T follicular helper cell (primary cell): Measurements from ENCODE around the gene PSMD2.

Source experiments
- DNase-seq: peaks from one replicate; pipeline ENCODE4 v3.0.0-alpha.2; 2020; ENCODE audit warnings: low read depth

The PSMD2 gene

DNA sequence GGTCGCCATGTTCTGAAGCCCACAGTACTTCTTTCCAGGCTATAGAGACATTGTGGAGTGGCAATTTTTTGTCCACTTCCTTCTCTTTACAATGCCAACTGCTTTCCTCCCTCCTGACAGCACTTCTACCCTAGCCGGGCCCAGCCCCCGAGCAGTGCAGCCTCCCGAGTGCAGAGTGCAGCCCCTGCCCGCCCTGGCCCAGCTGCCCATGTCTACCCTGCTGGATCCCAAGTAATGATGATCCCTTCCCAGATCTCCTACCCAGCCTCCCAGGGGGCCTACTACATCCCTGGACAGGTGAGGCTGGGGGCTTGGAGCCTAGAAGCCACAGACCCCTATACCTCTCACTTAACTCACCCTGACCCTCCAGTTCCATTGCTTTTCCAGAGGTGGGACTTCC lies 18.2 kb downstream of the PSMD2 start:
- DNase-seq: no peak

GRCh38 chr3:184320104-184320445 lies 21.0 kb downstream of the PSMD2 start:
- no peak for DNase-seq

DNA sequence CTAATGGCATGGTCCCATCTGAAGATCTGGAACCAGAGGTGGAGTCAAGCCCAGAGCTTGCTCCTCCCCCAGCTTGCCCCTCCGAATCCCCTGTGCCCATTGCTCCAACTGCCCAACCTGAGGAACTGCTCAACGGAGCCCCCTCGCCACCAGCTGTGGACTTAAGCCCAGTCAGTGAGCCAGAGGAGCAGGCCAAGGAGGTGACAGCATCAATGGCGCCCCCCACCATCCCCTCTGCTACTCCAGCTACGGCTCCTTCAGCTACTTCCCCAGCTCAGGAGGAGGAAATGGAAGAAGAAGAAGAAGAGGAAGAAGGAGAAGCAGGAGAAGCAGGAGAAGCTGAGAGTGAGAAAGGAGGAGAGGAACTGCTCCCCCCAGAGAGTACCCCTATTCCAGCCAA lies 22.6 kb downstream of the PSMD2 start:
- no peak for DNase-seq

DNA sequence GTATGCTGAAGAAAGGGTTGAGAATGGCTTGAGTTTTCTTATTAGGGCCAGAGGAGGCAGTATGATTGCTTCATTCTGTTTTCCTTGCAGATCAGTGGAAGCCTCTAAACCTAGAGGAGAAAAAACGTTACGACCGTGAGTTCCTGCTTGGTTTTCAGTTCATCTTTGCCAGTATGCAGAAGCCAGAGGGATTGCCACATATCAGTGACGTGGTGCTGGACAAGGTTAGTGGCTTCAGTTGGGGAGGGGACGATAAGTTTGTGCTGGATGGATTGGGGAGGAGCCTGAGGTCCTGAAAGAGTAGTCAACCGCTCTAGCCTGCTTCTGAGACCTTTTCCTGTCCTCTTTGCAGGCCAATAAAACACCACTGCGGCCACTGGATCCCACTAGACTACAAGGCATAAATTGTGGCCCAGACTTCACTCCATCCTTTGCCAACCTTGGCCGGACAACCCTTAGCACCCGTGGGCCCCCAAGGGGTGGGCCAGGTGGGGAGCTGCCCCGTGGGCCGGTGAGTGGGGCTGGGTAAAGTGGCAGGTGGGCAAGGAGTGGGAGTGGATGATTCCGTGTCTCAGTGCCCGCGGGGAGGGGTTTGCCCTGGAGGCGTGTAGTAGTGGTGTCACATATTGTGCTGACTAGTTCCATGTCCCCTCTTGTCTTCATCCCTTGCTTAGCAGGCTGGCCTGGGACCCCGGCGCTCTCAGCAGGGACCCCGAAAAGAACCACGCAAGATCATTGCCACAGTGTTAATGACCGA lies 23.9 kb downstream of the PSMD2 start:
- no peak for DNase-seq

- no peak for DNase-seq
Observed at GRCh38 chr3:184323696-184324095, 24.7 kb downstream of the PSMD2 start.

DNA sequence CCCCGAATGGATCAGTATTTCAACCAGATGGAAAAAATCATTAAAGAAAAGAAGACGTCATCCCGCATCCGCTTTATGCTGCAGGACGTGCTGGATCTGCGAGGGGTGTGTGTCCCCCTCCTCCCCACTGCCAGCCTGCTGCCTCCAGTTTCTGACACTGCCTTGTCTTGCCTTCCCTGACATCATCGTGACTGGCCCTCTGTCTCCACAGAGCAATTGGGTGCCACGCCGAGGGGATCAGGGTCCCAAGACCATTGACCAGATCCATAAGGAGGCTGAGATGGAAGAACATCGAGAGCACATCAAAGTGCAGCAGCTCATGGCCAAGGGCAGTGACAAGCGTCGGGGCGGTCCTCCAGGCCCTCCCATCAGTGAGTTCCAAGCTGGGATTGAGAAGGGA lies 26.2 kb downstream of the PSMD2 start:
- no peak for DNase-seq

DNA sequence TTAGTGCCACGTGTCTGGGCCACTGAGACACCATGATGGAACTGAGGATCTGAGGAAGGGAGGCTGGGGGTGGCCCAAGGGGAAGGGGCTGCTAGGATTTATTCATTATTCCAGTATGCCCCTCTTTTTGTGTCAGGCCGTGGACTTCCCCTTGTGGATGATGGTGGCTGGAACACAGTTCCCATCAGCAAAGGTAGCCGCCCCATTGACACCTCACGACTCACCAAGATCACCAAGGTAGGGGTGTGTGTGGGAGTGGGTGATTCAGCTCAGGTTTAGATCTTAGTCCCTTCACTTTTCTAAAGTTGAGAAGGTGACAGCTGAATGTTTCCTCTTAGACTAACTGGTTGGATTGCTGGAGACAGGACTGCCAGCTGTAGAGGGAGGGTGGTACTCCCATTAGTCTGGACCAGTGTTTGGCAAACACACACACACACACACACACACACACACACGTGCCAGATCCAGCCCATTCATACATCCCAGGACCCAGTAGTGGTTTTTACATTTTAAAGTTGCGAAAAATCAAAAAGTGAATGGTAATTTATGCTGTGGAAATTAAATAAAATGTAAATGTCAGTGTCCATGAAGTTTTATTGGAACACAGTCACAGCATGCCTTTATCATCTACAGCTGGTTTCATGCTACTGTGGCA lies 26.8 kb downstream of the PSMD2 start:
- no peak for DNase-seq

DNA sequence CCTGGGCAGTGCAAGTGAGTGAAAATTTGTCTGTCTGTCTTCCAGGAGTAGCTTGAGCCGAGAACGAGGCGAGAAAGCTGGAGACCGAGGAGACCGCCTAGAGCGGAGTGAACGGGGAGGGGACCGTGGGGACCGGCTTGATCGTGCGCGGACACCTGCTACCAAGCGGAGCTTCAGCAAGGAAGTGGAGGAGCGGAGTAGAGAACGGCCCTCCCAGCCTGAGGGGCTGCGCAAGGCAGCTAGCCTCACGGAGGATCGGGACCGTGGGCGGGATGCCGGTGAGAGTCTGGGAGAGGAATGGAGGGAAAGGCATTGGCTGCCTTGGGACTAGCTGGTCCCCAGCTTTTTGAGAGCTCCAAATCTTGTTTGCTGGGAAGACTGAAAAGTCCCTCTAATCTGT lies 28.1 kb downstream of the PSMD2 start:
- DNase-seq: no peak

- DNase-seq: no peak
Observed at GRCh38 chr3:184328516-184328915, 29.5 kb downstream of the PSMD2 start.

- DNase-seq: no peak
Observed at GRCh38 chr3:184332370-184333090, 33.5 kb downstream of the PSMD2 start.

DNA sequence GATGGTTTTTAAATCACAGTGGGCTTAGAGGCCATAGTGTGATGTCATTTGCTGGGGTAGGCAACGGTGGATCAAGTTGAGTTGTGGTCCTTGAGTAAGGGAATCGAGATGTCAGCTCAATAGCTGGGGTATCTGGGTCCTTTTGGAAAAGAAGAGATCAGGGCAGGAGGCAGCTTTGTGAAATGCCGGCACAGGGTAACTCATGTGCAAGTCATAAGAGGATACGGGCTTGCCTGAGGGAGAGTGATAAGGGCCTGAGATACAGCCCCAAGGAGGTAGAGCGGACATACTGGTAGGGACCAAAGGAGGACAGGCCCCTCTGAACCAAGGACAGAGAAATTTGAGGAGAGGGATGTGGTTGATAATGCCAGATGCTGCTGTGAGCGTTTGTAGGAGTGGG lies 34.1 kb downstream of the PSMD2 start:
- DNase-seq: no peak

DNA sequence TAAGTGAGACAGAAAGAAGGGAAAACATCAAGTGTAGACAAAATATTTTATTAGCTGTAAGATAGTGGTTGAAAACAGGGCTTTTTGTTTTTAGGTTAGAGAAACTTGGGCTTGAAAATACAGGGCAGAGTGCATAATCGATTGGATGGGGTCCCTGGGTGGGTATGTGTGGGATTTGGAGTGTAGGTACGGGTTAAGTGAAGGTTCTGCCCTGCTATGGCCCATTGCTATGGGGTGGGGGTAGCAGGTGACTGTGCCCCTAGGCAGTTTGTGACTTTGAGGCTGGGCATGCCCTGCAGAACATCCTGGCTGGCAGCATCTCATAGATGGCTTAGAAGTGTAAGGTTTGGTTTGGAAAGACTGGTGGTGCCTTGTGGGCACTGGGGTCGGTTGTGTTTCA lies 34.7 kb downstream of the PSMD2 start:
- DNase-seq: no peak

DNA sequence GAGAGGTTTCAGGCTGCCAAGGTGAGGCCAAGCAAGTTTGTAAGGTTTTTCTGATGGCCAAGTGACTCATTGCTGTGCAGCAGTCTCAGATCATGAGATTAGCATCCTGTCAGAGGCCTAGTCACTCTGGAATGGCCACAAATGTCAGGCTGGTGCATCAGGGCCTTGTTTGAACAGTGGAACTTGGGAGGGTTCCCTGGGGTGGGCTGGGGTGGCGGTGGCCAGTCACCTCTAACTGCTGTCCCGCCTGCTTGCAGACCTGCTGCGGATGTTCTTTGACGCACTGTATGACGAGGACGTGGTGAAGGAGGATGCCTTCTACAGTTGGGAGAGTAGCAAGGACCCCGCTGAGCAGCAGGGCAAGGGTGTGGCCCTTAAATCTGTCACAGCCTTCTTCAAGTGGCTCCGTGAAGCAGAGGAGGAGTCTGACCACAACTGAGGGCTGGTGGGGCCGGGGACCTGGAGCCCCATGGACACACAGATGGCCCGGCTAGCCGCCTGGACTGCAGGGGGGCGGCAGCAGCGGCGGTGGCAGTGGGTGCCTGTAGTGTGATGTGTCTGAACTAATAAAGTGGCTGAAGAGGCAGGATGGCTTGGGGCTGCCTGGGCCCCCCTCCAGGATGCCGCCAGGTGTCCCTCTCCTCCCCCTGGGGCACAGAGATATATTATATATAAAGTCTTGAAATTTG lies 35.6 kb downstream of the PSMD2 start:
- peak; percentile 28 for DNase-seq

DNA sequence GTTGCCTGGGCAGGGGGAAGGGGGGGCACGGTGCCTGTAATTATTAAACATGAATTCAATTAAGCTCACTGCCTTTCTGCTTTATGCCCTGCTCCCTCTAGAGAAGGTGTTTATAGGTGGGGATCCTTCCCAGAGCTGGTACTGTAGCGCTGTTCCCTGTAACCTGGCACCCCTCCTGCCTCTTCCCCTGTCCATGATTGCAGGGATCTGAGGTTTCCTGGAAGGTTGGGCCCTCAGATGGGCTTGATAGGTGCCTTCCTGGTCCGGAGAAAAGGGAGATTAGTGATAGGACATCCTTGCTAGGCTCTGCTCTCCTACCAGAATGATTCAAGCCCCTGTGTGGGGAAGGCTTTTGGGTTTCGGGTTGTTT lies 36.2 kb downstream of the PSMD2 start:
- no peak for DNase-seq

DNA sequence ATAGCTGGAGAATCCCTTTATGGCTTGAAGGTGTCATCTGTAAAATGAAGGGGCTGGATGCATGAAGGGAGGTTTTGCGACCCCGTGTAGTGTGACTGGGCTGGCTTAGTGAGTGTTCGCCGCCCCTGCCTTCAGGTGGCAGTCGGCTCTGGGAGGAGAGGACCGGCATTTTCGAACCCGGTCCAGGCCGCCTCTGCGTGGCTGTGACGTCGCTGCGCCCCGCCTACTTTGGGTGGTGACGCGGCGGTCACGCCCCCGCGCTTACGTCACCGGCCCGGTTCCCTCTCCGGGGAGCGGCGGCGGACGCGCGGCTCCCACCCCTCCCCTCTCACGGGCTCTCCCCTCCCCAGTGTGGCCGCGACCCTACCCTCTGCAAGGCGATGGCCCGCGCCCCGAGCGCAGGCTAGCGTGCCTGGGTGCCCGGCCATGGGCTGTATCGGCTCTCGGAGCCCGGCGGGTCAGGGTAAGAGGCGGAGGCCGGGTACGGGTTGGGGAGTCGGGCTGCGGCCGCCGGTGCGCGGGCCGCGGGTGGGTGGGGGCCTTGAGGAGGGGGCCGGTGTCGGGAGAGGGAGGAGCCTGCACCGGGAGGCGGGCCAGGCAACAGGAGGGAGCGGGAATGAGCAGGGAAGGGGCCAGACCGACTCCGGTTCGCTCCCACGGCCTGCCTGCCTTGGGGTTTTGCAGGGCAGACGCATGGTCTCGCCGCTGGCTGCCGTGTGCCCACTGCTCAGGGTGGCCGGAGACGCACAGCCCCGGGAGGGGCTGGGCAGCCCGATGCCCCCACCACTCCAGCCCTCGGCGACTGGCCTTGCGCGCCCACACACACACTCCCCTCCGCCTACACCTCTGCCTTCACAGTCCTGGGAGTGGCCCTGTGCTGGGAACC lies 36.9 kb downstream of the PSMD2 start:
- peak; percentile 80 for DNase-seq

DNA sequence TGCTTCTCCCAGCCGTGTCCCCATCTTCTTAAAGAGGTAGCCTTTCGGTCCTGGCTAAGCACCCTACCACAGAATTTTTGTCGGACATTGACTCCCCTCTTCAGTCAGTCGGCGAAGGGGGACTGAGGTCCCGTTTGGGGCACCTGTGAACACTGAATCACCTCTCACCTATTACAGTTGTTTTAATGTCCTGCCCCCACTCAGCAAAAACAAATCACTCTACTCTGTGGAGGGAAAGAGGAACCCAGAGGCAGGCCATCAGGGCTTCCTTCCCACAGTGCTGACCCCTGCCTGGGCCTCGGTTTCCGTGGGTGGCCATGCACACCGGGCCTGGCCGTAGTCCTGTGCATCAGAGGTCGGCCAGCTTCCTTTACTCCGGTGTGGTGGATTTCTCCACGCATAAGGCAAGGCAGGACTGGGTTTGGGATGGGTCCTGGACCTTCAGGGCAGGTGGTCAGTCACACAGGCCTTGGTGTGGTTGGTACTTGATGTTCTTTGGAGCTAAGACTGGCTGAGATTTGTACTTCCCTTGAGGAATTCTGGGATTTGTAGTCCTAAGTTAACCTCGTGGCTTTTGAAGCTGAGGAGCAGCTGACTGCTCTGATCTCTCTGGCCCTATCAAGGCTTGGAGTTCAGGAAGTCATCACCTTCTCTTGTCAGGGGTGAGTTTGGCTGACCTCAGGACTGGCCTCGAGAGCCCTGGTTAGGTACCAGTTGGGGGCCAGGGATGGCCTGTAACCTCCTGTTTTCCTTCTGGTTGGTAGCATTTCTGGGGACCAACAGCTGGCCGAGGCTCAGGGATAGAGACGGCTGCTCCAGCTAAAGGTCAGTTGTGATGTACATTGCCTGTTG lies 37.7 kb downstream of the PSMD2 start:
- DNase-seq: no peak

- no peak for DNase-seq
Observed at GRCh38 chr3:184337399-184337714, 38.3 kb downstream of the PSMD2 start, which contains the start of gene FAM131A. TSS of gene FAM131A (plus strand) at chr3:184337600. CDS start at chr3:184337631, 31 bp downstream.

GRCh38 chr3:184337981-184338380 lies 38.9 kb downstream of the PSMD2 start:
- DNase-seq: no peak

- peak; percentile 16 for DNase-seq
Observed at GRCh38 chr3:184338511-184338945, 39.5 kb downstream of the PSMD2 start.

- DNase-seq: no peak
Observed at GRCh38 chr3:184339001-184339400, 40.0 kb downstream of the PSMD2 start.
